ENCODE measurements around the gene VASN. TPM values are rescaled to one million over a fixed set of nuclear protein-coding genes. Genes with fewer than 3 reads are reported as not detected.

The VASN gene
- total RNA-seq, 1 donor from 2014 or later = 13.0 TPM

DNA sequence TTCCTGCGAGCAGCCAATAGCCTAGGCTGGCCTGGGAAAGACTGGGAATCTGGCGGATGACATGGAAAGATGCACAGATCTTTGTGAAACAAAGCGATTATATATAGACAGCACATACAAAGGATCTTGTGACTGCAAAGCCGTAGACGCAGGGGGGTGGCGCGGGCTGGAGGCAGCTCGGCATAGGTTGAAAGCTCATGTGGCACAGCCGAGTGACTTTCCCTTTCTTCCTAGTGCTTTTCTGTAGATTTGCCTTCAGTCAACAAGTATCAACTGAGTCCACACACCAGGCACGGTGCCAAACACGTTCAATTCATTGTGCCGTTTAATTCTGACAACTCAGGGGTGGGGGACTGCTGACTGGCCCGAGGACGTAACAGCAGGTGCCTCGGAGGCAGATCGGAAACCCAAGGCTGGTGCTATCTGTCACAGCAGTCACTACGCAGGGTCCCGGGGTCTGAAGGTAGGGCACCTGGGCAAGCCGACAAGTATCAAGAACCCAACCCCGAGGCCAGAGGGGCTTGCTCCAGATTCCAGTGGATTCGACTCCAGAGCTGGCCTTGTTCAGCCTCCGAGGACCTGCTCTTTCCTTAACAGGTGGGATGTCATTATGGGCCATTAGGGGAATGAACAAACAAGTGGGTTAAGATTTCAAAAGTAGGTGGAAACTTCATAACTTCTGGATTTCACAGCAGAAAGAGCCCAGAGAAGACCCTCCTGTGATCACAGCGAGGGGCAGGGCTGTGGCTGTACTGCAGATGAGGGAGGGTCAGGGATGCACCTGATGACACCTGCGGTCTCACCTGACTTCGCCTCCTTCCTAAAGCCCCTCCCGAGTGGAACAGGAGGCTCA is 26.4 kb upstream of the VASN start:
- Histone ChIP-seq H3K27ac (ENCODE audit: low read depth, low read length) (no peak overlapping the region), H3K27me3 (ENCODE audit: control insufficient read depth in 3 of 3, insufficient read depth in 3 of 3, low read length in 3 of 3) (no peaks in the 10 kb centered on the region), H3K9ac (ENCODE audit: low read depth in 1 of 3, low read length in 3 of 3) (peak overlapping the region in 1 of 3 donors; percentile 8), H3K9me3 (ENCODE audit: control insufficient read depth in 3 of 3, low read length in 3 of 3) (no peaks in the 10 kb centered on the region), H3K4me3 (ENCODE audit: low read length in 3 of 3) (no peak overlapping the region), H3K36me3 (ENCODE audit: control insufficient read depth in 3 of 3, insufficient read depth in 3 of 3, low read length in 3 of 3) (peaks cover 6 to 9% (median 9%) of the 10 kb centered on the region in 3 donors), H3K4me1 (ENCODE audit: control insufficient read depth in 3 of 3, insufficient read depth in 3 of 3, low read length in 3 of 3) (peaks cover 9 to 36% (median 30%) of the 10 kb centered on the region in 3 donors)

DNA sequence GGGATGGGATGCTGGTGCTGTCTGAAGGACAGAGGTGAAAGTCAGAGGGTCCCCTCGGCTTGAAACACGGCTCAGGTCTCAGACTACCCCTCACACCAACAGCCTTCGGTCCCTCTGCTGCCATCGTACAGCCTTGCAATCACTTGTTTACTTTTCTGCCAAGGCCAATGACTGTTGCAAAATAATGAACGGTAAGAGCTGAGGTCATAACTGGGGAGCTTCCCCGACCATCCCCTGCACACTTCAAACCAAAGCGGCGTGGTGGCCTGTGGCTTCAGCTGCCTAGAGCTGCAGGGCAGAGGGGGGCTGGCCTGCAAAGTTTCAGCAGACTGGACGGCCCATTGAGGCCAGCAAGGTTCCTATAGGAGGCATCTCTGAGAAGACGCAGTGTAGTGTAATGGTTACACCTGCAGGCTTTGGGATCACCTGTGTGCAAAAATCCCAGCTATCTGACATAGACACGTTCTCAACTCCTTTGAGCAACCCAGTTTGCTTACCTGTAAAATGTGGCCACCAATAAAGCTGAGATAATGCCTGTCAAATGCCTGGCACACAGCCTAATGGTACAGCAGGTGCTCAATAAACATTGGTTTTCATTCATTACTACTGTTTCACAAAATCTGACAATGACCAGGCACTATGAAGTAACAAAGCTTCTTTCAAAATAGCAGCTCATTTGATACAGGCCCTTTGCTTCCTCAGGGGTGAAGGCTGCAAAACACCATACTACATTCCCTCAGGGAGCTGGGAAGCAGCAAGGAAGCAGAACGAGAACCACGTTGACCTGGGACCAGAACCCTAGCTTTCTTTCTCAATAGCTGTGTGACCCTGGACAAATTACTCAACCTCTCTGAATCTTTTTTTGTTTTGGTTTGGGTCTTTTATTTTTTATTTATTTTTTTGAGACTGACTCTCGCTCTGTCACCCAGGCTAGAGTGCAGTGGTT is 25.5 kb upstream of the VASN start:
- Histone ChIP-seq H3K36me3 (ENCODE audit: control insufficient read depth in 3 of 3, insufficient read depth in 3 of 3, low read length in 3 of 3) (peaks cover under 1 to 5% (median 3%) of the 10 kb centered on the region in 3 donors), H3K4me3 (ENCODE audit: low read length in 3 of 3) (no peak overlapping the region), H3K4me1 (ENCODE audit: control insufficient read depth in 3 of 3, insufficient read depth in 3 of 3, low read length in 3 of 3) (peaks cover 15 to 39% (median 34%) of the 10 kb centered on the region in 3 donors), H3K9ac (ENCODE audit: low read depth in 1 of 3, low read length in 3 of 3) (peak overlapping the region in 1 of 3 donors; percentile 25), H3K27me3 (ENCODE audit: control insufficient read depth in 3 of 3, insufficient read depth in 3 of 3, low read length in 3 of 3) (no peaks in the 10 kb centered on the region), H3K9me3 (ENCODE audit: control insufficient read depth in 3 of 3, low read length in 3 of 3) (no peaks in the 10 kb centered on the region), H3K27ac (ENCODE audit: low read depth, low read length) (no peak overlapping the region)

DNA sequence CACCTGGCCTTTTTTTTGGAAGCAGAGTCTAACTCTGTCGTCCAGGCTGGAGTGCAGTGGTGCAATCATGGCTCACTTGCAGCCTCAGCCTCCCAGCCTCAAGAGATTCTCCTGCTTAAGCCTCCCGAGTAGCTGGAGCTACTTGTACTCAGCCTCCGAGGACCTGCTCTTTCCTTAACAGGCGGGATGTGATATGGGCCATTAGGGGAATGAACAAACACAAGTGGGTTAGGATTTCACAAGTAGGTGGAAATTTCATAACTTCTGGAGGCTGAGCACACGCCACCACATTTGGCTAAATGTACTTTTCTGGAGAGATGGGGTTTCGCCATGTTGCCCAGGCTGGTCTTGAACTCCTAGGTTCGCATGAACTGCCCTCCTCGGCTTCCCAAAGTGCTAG is 24.6 kb upstream of the VASN start:
- H3K27ac ChIP-seq (ENCODE audit: low read depth, low read length) = no peak overlapping the region
- H3K4me1 ChIP-seq (ENCODE audit: control insufficient read depth in 3 of 3, insufficient read depth in 3 of 3, low read length in 3 of 3) = peaks cover 15 to 36% (median 34%) of the 10 kb centered on the region in 3 donors

DNA sequence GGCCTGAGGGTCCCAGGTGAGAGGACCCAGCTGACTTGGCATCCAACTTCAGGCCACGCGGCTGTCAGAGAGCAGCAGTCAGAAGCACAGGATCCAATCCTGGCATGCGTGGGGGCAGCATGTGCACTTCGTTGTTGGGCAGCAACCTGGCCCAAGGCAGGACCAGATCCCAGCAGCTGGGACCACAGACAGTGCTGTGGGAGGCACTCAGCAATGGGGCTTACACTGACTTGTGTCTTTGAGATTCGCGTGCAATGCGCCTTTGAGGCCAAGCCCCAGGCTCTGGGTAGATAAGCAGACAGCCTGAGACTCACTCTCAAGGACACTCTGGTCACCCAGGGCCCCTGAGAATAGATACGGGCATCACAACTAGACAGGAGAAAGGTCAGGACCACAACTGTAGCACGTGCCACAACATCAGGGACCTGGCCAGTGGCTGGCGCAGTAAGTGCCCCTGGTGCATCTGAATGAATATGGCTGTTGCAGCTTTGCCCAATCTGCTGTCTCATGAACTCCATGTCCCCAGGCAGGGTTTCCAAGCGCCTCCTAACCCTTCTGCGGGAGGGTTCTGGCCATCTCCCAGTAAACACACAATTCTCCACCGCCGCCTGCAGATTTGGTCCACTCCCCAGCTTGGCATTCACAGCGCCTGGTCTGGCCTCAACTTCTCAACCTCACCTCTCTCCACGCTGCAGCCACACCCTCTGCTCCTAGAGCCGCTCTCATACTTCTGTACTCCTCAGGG is 23.7 kb upstream of the VASN start:
- Histone ChIP-seq H3K9me3 (ENCODE audit: control insufficient read depth in 3 of 3, low read length in 3 of 3) (no peaks in the 10 kb centered on the region), H3K4me3 (ENCODE audit: low read length in 3 of 3) (no peak overlapping the region), H3K9ac (ENCODE audit: low read depth in 1 of 3, low read length in 3 of 3) (peak overlapping the region in 2 of 3 donors; percentile 23 to 57), H3K4me1 (ENCODE audit: control insufficient read depth in 3 of 3, insufficient read depth in 3 of 3, low read length in 3 of 3) (peaks cover 15 to 35% (median 34%) of the 10 kb centered on the region in 3 donors), H3K27me3 (ENCODE audit: control insufficient read depth in 3 of 3, insufficient read depth in 3 of 3, low read length in 3 of 3) (no peaks in the 10 kb centered on the region), H3K36me3 (ENCODE audit: control insufficient read depth in 3 of 3, insufficient read depth in 3 of 3, low read length in 3 of 3) (peaks cover 0 to 2% (median 0%) of the 10 kb centered on the region in 3 donors), H3K27ac (ENCODE audit: low read depth, low read length) (no peak overlapping the region)

More for the DNA sequence above, 24.6 kb upstream of the VASN start:
- Histone ChIP-seq H3K9me3 (ENCODE audit: control insufficient read depth in 3 of 3, low read length in 3 of 3) (no peaks in the 10 kb centered on the region), H3K27me3 (ENCODE audit: control insufficient read depth in 3 of 3, insufficient read depth in 3 of 3, low read length in 3 of 3) (no peaks in the 10 kb centered on the region), H3K9ac (ENCODE audit: low read depth in 1 of 3, low read length in 3 of 3) (no peak overlapping the region), H3K36me3 (ENCODE audit: control insufficient read depth in 3 of 3, insufficient read depth in 3 of 3, low read length in 3 of 3) (peaks cover 0 to 2% (median 0%) of the 10 kb centered on the region in 3 donors), H3K4me3 (ENCODE audit: low read length in 3 of 3) (no peak overlapping the region)

DNA sequence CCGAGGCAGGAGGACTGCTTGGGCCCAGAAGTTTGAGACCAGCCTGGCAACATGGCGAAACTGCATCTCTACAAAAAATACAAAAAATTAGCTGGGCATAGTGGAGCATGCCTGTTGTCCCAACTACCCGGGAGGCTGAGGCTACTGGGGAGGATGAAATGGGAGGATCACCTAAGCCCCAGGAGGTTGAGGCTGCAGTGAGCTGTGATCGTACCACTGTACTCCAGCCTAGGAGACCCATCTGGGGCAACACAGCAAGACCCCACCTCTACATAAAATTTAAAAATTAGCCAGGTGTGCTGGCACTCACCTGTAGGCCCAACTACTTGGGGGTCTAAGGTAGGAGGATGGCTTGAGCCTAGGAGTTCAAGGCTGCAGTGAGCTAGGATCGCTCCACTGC is 22.3 kb upstream of the VASN start:
- Histone ChIP-seq H3K36me3 (ENCODE audit: control insufficient read depth in 3 of 3, insufficient read depth in 3 of 3, low read length in 3 of 3) (peaks cover 0 to 2% (median 2%) of the 10 kb centered on the region in 3 donors), H3K4me3 (ENCODE audit: low read length in 3 of 3) (no peak overlapping the region), H3K4me1 (ENCODE audit: control insufficient read depth in 3 of 3, insufficient read depth in 3 of 3, low read length in 3 of 3) (peaks cover 15 to 34% (median 25%) of the 10 kb centered on the region in 3 donors), H3K9me3 (ENCODE audit: control insufficient read depth in 3 of 3, low read length in 3 of 3) (no peaks in the 10 kb centered on the region), H3K27ac (ENCODE audit: low read depth, low read length) (no peak overlapping the region), H3K9ac (ENCODE audit: low read depth in 1 of 3, low read length in 3 of 3) (no peak overlapping the region), H3K27me3 (ENCODE audit: control insufficient read depth in 3 of 3, insufficient read depth in 3 of 3, low read length in 3 of 3) (no peaks in the 10 kb centered on the region)

DNA sequence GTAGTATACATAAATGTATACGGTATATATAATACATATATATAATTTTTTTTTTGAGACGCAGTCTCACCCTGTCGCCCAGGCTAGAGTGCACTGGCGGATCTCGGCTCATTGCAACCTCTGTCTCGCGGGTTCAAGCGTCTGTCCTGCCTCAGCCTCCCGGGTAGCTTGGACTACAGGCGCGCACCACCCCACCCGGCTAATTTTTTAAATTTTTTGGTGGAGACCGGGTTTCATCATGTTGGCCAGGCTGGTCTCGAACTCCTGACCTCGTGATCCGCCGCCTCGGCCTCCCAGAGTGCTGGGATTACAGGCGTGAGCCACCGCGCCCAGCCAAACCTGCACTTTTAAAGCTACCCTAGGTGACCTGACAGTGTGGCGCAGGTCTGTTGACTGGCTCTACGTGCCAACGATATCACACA is 21.3 kb upstream of the VASN start:
- Histone ChIP-seq H3K27ac (ENCODE audit: low read depth, low read length) (peak overlapping the region; percentile 56), H3K4me1 (ENCODE audit: control insufficient read depth in 3 of 3, insufficient read depth in 3 of 3, low read length in 3 of 3) (peaks cover 15 to 34% (median 23%) of the 10 kb centered on the region in 3 donors), H3K4me3 (ENCODE audit: low read length in 3 of 3) (peak overlapping the region; percentile 89 to 97 (median 95)), H3K9me3 (ENCODE audit: control insufficient read depth in 3 of 3, low read length in 3 of 3) (no peaks in the 10 kb centered on the region), H3K9ac (ENCODE audit: low read depth in 1 of 3, low read length in 3 of 3) (peak overlapping the region; percentile 78 to 94 (median 89)), H3K27me3 (ENCODE audit: control insufficient read depth in 3 of 3, insufficient read depth in 3 of 3, low read length in 3 of 3) (no peaks in the 10 kb centered on the region), H3K36me3 (ENCODE audit: control insufficient read depth in 3 of 3, insufficient read depth in 3 of 3, low read length in 3 of 3) (peaks cover 0 to 2% (median 2%) of the 10 kb centered on the region in 3 donors)

DNA sequence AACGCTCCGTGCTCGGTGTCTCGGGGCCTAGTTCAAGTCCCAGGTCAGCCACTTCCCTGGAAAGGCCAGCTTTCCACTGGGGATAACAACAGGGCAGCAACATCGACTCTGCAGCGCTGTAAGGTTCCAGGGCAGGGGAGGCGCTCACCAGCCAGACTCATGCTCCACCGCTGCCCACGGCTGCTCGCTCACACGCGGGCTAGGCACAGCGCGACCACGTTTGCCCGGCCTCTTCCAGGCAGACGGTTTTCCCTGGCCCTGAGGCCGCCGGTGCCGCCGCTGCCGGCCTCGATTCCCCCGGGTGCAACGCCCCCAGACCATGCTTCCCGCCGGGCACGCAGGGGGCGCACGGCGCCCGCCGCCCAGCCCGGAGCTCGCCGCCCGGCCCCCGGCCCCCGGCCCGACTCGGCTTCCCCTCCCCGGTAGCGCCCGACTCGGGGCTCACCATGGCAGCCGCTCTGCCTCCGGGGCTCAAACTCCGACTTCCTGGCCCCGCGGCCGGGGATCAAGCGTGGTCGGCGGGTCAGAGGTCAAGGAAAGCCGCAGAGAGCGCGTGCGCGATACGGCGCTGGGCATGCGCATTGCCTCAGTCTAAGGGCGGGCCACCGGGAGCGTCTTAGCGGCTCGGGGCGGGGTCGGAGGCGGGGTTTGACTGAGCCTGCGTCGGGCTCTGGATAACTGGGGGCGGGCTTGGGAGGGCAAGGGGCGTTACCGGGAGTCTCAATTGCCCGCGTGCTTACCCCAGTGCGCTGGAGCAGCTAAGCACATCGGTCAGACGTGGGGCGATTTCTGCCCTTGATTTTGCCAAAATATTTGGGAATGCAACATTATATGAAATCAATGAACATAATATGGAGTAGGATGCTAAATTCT is 20.6 kb upstream of the VASN start, which contains the start of gene PAM16:
Gene PAM16 (minus strand): TSS at position 535 of the 873 bp plus-strand sequence. CDS start 87 bp downstream, at position 448.
- Histone ChIP-seq H3K27ac (ENCODE audit: low read depth, low read length) (peak within 1 kb of the TSS; percentile 56), H3K9ac (ENCODE audit: low read depth in 1 of 3, low read length in 3 of 3) (peak within 1 kb of the TSS; percentile 78 to 94 (median 89)), H3K9me3 (ENCODE audit: control insufficient read depth in 3 of 3, low read length in 3 of 3) (no peaks in the 10 kb centered on the region), H3K4me3 (ENCODE audit: low read length in 3 of 3) (peak within 1 kb of the TSS; percentile 89 to 97 (median 95)), H3K36me3 (ENCODE audit: control insufficient read depth in 3 of 3, insufficient read depth in 3 of 3, low read length in 3 of 3) (peaks cover 0 to 2% (median 2%) of the 10 kb centered on the region in 3 donors), H3K4me1 (ENCODE audit: control insufficient read depth in 3 of 3, insufficient read depth in 3 of 3, low read length in 3 of 3) (peaks cover 15 to 28% (median 22%) of the 10 kb centered on the region in 3 donors), H3K27me3 (ENCODE audit: control insufficient read depth in 3 of 3, insufficient read depth in 3 of 3, low read length in 3 of 3) (no peaks in the 10 kb centered on the region)

DNA sequence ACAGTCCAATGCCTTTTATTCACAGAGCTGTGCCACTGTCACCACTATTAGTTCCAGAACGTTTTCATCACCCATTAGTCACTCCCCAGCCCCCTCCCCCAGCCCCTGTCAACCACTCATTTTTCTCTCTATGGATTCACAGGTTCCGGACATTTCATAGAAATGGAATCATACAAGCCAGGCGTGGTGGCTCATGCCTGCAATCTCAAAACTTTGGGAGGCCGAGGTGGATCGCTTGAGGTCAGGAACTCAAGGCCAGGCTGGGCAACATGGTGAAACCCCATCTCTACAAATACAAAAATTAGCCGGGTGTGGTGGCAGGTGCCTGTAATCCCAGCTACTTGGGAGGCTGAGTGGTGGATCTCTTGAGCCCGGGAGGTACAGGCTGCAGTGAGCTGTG is 19.8 kb upstream of the VASN start:
- Histone ChIP-seq H3K27me3 (ENCODE audit: control insufficient read depth in 3 of 3, insufficient read depth in 3 of 3, low read length in 3 of 3) (no peaks in the 10 kb centered on the region), H3K4me3 (ENCODE audit: low read length in 3 of 3) (no peak overlapping the region), H3K36me3 (ENCODE audit: control insufficient read depth in 3 of 3, insufficient read depth in 3 of 3, low read length in 3 of 3) (peaks cover 0 to 4% (median 2%) of the 10 kb centered on the region in 3 donors), H3K4me1 (ENCODE audit: control insufficient read depth in 3 of 3, insufficient read depth in 3 of 3, low read length in 3 of 3) (peaks cover 15 to 27% (median 22%) of the 10 kb centered on the region in 3 donors), H3K9ac (ENCODE audit: low read depth in 1 of 3, low read length in 3 of 3) (peak overlapping the region in 1 of 3 donors; percentile 16), H3K27ac (ENCODE audit: low read depth, low read length) (no peak overlapping the region), H3K9me3 (ENCODE audit: control insufficient read depth in 3 of 3, low read length in 3 of 3) (no peaks in the 10 kb centered on the region)

Data from skeletal muscle tissue (tissue), 4 donors.